ENCODE measurements around the gene OR51D1. TPM values are rescaled to one million over a fixed set of nuclear protein-coding genes. Genes with fewer than 3 reads are reported as not detected.

Gene OR51D1
- total and polyA plus RNA-seq, 4 donors, result not detected

GRCh38 chr11:4641501-4641900 lies 4.2 kb downstream of the OR51D1 start:
- 79 to 88% methylated on average over 7 of the region's 7 CpGs for WGBS, 2 donors
- Histone ChIP-seq H3K4me3 (ENCODE audit: low read length in 2 of 2) (no peak overlapping the region), H3K27me3 (ENCODE audit: control insufficient read depth in 1 of 2, insufficient read depth in 2 of 2, low read length in 1 of 2) (no peaks in the 10 kb centered on the region), H3K9me3 (ENCODE audit: control insufficient read depth, low read length) (no peaks in the 10 kb centered on the region), H3K4me1 (ENCODE audit: control insufficient read depth in 1 of 2, insufficient read depth in 2 of 2, low read length in 2 of 2) (no peaks in the 10 kb centered on the region), H3K36me3 (ENCODE audit: control insufficient read depth in 1 of 2, insufficient read depth in 2 of 2, low read length in 1 of 2) (no peaks in the 10 kb centered on the region), H3K27ac (ENCODE audit: low read depth in 1 of 2, low read length in 2 of 2) (no peak overlapping the region)
- DNase-seq, result no peak
- intact Hi-C loops (cut with DNase I), result no loop called here
- no peak for ATAC-seq (ENCODE audit: low FRiP score)

GRCh38 chr11:4642043-4642442 lies 4.8 kb downstream of the OR51D1 start:
- WGBS, 2 donors, result 87 to 89% methylated on average over 7 of the region's 7 CpGs
- no peaks in the 10 kb centered on the region for H3K36me3 ChIP-seq (ENCODE audit: control insufficient read depth in 1 of 2, insufficient read depth in 2 of 2, low read length in 1 of 2)
- no peak overlapping the region for H3K4me3 ChIP-seq (ENCODE audit: low read length in 2 of 2)
- H3K27ac ChIP-seq (ENCODE audit: low read depth in 1 of 2, low read length in 2 of 2), result no peak overlapping the region
- H3K9me3 ChIP-seq (ENCODE audit: control insufficient read depth, low read length), result no peaks in the 10 kb centered on the region
- intact Hi-C loops (cut with DNase I), result no loop called here
- H3K4me1 ChIP-seq (ENCODE audit: control insufficient read depth in 1 of 2, insufficient read depth in 2 of 2, low read length in 2 of 2), result no peaks in the 10 kb centered on the region
- no peaks in the 10 kb centered on the region for H3K27me3 ChIP-seq (ENCODE audit: control insufficient read depth in 1 of 2, insufficient read depth in 2 of 2, low read length in 1 of 2)
- DNase-seq (no peak), ATAC-seq (ENCODE audit: low FRiP score) (no peak)

- Histone ChIP-seq H3K27ac (ENCODE audit: low read depth in 1 of 2, low read length in 2 of 2) (no peak overlapping the region), H3K36me3 (ENCODE audit: control insufficient read depth in 1 of 2, insufficient read depth in 2 of 2, low read length in 1 of 2) (no peaks in the 10 kb centered on the region), H3K4me3 (ENCODE audit: low read length in 2 of 2) (no peak overlapping the region), H3K4me1 (ENCODE audit: control insufficient read depth in 1 of 2, insufficient read depth in 2 of 2, low read length in 2 of 2) (no peaks in the 10 kb centered on the region), H3K9me3 (ENCODE audit: control insufficient read depth, low read length) (no peaks in the 10 kb centered on the region), H3K27me3 (ENCODE audit: control insufficient read depth in 1 of 2, insufficient read depth in 2 of 2, low read length in 1 of 2) (no peaks in the 10 kb centered on the region)
- no peak for DNase-seq
- ATAC-seq (ENCODE audit: low FRiP score), result no peak
- 9 to 10% methylated on average over 5 of the region's 5 CpGs for WGBS, 2 donors
- intact Hi-C loops (cut with DNase I), result no loop called here
These were observed 5.8 kb downstream of the OR51D1 start for GRCh38 chr11:4643076-4643475.

- Histone ChIP-seq H3K9me3 (ENCODE audit: control insufficient read depth, low read length) (no peaks in the 10 kb centered on the region), H3K27me3 (ENCODE audit: control insufficient read depth in 1 of 2, insufficient read depth in 2 of 2, low read length in 1 of 2) (no peaks in the 10 kb centered on the region), H3K4me1 (ENCODE audit: control insufficient read depth in 1 of 2, insufficient read depth in 2 of 2, low read length in 2 of 2) (no peaks in the 10 kb centered on the region), H3K4me3 (ENCODE audit: low read length in 2 of 2) (no peak within 1 kb of the TSS), H3K36me3 (ENCODE audit: control insufficient read depth in 1 of 2, insufficient read depth in 2 of 2, low read length in 1 of 2) (no peaks in the 10 kb centered on the region), H3K27ac (ENCODE audit: low read depth in 1 of 2, low read length in 2 of 2) (no peak within 1 kb of the TSS)
- WGBS, 2 donors, result 64 to 79% methylated on average over 3 of the region's 3 CpGs
- ATAC-seq (ENCODE audit: low FRiP score), result no peak
- intact Hi-C loops (cut with DNase I), result no loop called here
- no peak for DNase-seq
These were observed 6.4 kb downstream of the OR51D1 start, which contains the start of gene OR51E1 for GRCh38 chr11:4643682-4644081. TSS of gene OR51E1 (plus strand) at chr11:4643982. CDS start at chr11:4652527, 8,545 bp downstream.

- Histone ChIP-seq H3K27ac (ENCODE audit: low read depth in 1 of 2, low read length in 2 of 2) (no peak overlapping the region), H3K4me1 (ENCODE audit: control insufficient read depth in 1 of 2, insufficient read depth in 2 of 2, low read length in 2 of 2) (no peaks in the 10 kb centered on the region), H3K9me3 (ENCODE audit: control insufficient read depth, low read length) (no peaks in the 10 kb centered on the region), H3K4me3 (ENCODE audit: low read length in 2 of 2) (no peak overlapping the region), H3K36me3 (ENCODE audit: control insufficient read depth in 1 of 2, insufficient read depth in 2 of 2, low read length in 1 of 2) (no peaks in the 10 kb centered on the region), H3K27me3 (ENCODE audit: control insufficient read depth in 1 of 2, insufficient read depth in 2 of 2, low read length in 1 of 2) (no peaks in the 10 kb centered on the region)
- ATAC-seq (ENCODE audit: low FRiP score) (no peak), DNase-seq (no peak)
- WGBS, 2 donors, result 40 to 41% methylated on average over 4 of the region's 4 CpGs
- intact Hi-C loops (cut with DNase I), result no loop called here
These were observed 7.0 kb downstream of the OR51D1 start for GRCh38 chr11:4644233-4644632.

- ATAC-seq (ENCODE audit: low FRiP score) (no peak), DNase-seq (no peak)
- H3K27me3 ChIP-seq (ENCODE audit: control insufficient read depth in 1 of 2, insufficient read depth in 2 of 2, low read length in 1 of 2), result no peaks in the 10 kb centered on the region
- H3K9me3 ChIP-seq (ENCODE audit: control insufficient read depth, low read length), result no peaks in the 10 kb centered on the region
- intact Hi-C loops (cut with DNase I), result no loop called here
- H3K36me3 ChIP-seq (ENCODE audit: control insufficient read depth in 1 of 2, insufficient read depth in 2 of 2, low read length in 1 of 2), result no peaks in the 10 kb centered on the region
- WGBS, 2 donors, result 73 to 81% methylated on average over 2 of the region's 2 CpGs
- no peaks in the 10 kb centered on the region for H3K4me1 ChIP-seq (ENCODE audit: control insufficient read depth in 1 of 2, insufficient read depth in 2 of 2, low read length in 2 of 2)
- no peak overlapping the region for H3K27ac ChIP-seq (ENCODE audit: low read depth in 1 of 2, low read length in 2 of 2)
- no peak overlapping the region for H3K4me3 ChIP-seq (ENCODE audit: low read length in 2 of 2)
These were observed 8.7 kb downstream of the OR51D1 start for GRCh38 chr11:4645974-4646373.

GRCh38 chr11:4647766-4648165 lies 10.5 kb downstream of the OR51D1 start:
- no peak for DNase-seq
- Histone ChIP-seq H3K9me3 (ENCODE audit: control insufficient read depth, low read length) (no peaks in the 10 kb centered on the region), H3K27ac (ENCODE audit: low read depth in 1 of 2, low read length in 2 of 2) (no peak overlapping the region), H3K36me3 (ENCODE audit: control insufficient read depth in 1 of 2, insufficient read depth in 2 of 2, low read length in 1 of 2) (no peaks in the 10 kb centered on the region), H3K27me3 (ENCODE audit: control insufficient read depth in 1 of 2, insufficient read depth in 2 of 2, low read length in 1 of 2) (no peaks in the 10 kb centered on the region), H3K4me1 (ENCODE audit: control insufficient read depth in 1 of 2, insufficient read depth in 2 of 2, low read length in 2 of 2) (no peaks in the 10 kb centered on the region), H3K4me3 (ENCODE audit: low read length in 2 of 2) (no peak overlapping the region)
- ATAC-seq (ENCODE audit: low FRiP score), result no peak
- intact Hi-C loops (cut with DNase I), result no loop called here
- WGBS, 2 donors, result 69% methylated on average over 4 of the region's 4 CpGs

GRCh38 chr11:4654635-4655369 lies 17.5 kb downstream of the OR51D1 start:
- intact Hi-C loops (cut with DNase I), result no loop called here
- H3K36me3 ChIP-seq (ENCODE audit: control insufficient read depth in 1 of 2, insufficient read depth in 2 of 2, low read length in 1 of 2), result no peaks in the 10 kb centered on the region
- ATAC-seq (ENCODE audit: low FRiP score) (no peak), DNase-seq (no peak)
- H3K27ac ChIP-seq (ENCODE audit: low read depth in 1 of 2, low read length in 2 of 2), result no peak overlapping the region
- H3K4me1 ChIP-seq (ENCODE audit: control insufficient read depth in 1 of 2, insufficient read depth in 2 of 2, low read length in 2 of 2), result no peaks in the 10 kb centered on the region
- WGBS, 2 donors, result 77 to 89% methylated on average over 2 of the region's 2 CpGs
- no peaks in the 10 kb centered on the region for H3K27me3 ChIP-seq (ENCODE audit: control insufficient read depth in 1 of 2, insufficient read depth in 2 of 2, low read length in 1 of 2)
- no peak overlapping the region for H3K4me3 ChIP-seq (ENCODE audit: low read length in 2 of 2)
- H3K9me3 ChIP-seq (ENCODE audit: control insufficient read depth, low read length), result no peaks in the 10 kb centered on the region

GRCh38 chr11:4658629-4659445 lies 21.6 kb downstream of the OR51D1 start:
- WGBS, 2 donors, result 55% methylated on average over 5 of the region's 5 CpGs
- intact Hi-C loops (cut with DNase I), result no loop called here
- DNase-seq (no peak), ATAC-seq (ENCODE audit: low FRiP score) (no peak)
- Histone ChIP-seq H3K9me3 (ENCODE audit: control insufficient read depth, low read length) (no peaks in the 10 kb centered on the region), H3K4me3 (ENCODE audit: low read length in 2 of 2) (no peak overlapping the region), H3K4me1 (ENCODE audit: control insufficient read depth in 1 of 2, insufficient read depth in 2 of 2, low read length in 2 of 2) (no peaks in the 10 kb centered on the region), H3K36me3 (ENCODE audit: control insufficient read depth in 1 of 2, insufficient read depth in 2 of 2, low read length in 1 of 2) (no peaks in the 10 kb centered on the region), H3K27me3 (ENCODE audit: control insufficient read depth in 1 of 2, insufficient read depth in 2 of 2, low read length in 1 of 2) (no peaks in the 10 kb centered on the region), H3K27ac (ENCODE audit: low read depth in 1 of 2, low read length in 2 of 2) (no peak overlapping the region)
